PC-9 (cell line): ENCODE data around the gene ANKIB1.

Experiments
- CTCF ChIP-seq: fragments of 200-600 bp; sonication (generic); conservative IDR thresholded peaks from 2 replicates; pipeline ENCODE4 v1.6.1; 2017; ENCODE audit warnings: mixed run types, antibody characterized with exemption, mild to moderate bottlenecking, moderate library complexity
- EZH2 ChIP-seq: fragments of 200-600 bp; sonication (generic); IDR thresholded peaks from 2 replicates; pipeline ENCODE4 v1.8.0; 2017; ENCODE audit warnings: antibody characterized with exemption, low read depth

- TF ChIP-seq CTCF (no peak), EZH2 (no peak)
Measured at GRCh38 chr7:92259062-92259461, 13.3 kb downstream of the ANKIB1 start.
